H9 (cell line): ENCODE results near the gene PKD1. TPM values are rescaled to one million over a fixed set of nuclear protein-coding genes. Genes with fewer than 3 reads are reported as not detected.
A peak's percentile ranks its signal among the peaks of the same experiment; 100 is the strongest.
"Not testable (repeated sequence)": the region's sequence is repeated elsewhere in the genome, so short reads cannot be mapped to it uniquely, and the experiment has no call there.

ENCODE experiments used
- DNase-seq: peaks from one replicate; pipeline ENCODE4 v3.0.0-alpha.2; 2017
- H2AFZ ChIP-seq: one replicate; pipeline ENCODE4 v1.6.1; 2013; ENCODE audit warnings: mild to moderate bottlenecking, low read length, control low read depth, moderate library complexity
- H2AK5ac ChIP-seq: 2 replicates; pipeline ENCODE4 v1.6.1; 2013; ENCODE audit warnings: low read length, control low read depth, mixed read lengths; ENCODE audit not compliant: insufficient read length
- H2BK120ac ChIP-seq: one replicate; pipeline ENCODE4 v1.6.1; 2013; ENCODE audit warnings: low read depth, mild to moderate bottlenecking, low read length, control low read depth, inconsistent platforms; ENCODE audit not compliant: poor library complexity, severe bottlenecking
- H2BK12ac ChIP-seq: 2 replicates; pipeline ENCODE4 v1.6.1; 2013; ENCODE audit warnings: low read length, control low read depth, mixed read lengths, low read depth; ENCODE audit not compliant: insufficient read length
- H2BK15ac ChIP-seq: 2 replicates; pipeline ENCODE4 v1.6.1; 2013; ENCODE audit warnings: low read depth, low read length, control low read depth
- H2BK20ac ChIP-seq: one replicate; pipeline ENCODE4 v1.6.1; 2013; ENCODE audit warnings: low read depth, mild to moderate bottlenecking, low read length, control low read depth, inconsistent platforms; ENCODE audit not compliant: poor library complexity, severe bottlenecking
- H2BK5ac ChIP-seq: 2 replicates; pipeline ENCODE4 v1.6.1; 2013; ENCODE audit warnings: low read length, control low read depth, mixed read lengths; ENCODE audit not compliant: insufficient read length
- H3K14ac ChIP-seq: 2 replicates; pipeline ENCODE4 v1.6.1; 2013; ENCODE audit warnings: low read length, control low read depth; ENCODE audit not compliant: insufficient read depth
- H3K18ac ChIP-seq: 2 replicates; pipeline ENCODE4 v1.6.1; 2013; ENCODE audit warnings: low read depth, mild to moderate bottlenecking, mixed read lengths, low read length, control low read depth; ENCODE audit not compliant: insufficient read length
- H3K23ac ChIP-seq: 2 replicates; pipeline ENCODE4 v1.6.1; 2013; ENCODE audit warnings: low read length, control low read depth, mixed read lengths, low read depth; ENCODE audit not compliant: insufficient read length
- H3K23me2 ChIP-seq: 2 replicates; pipeline ENCODE4 v1.6.1; 2013; ENCODE audit warnings: low read depth, mild to moderate bottlenecking, mixed read lengths, low read length, control low read depth; ENCODE audit not compliant: insufficient read length, poor library complexity, severe bottlenecking
- H3K27ac ChIP-seq: 2 replicates; pipeline ENCODE4 v1.5.1; 2013; ENCODE audit warnings: low read length, control low read depth, mixed read lengths, low read depth; ENCODE audit not compliant: insufficient read length
- H3K27me3 ChIP-seq: 2 replicates; pipeline ENCODE4 v1.6.1; 2013; ENCODE audit warnings: low read length, control low read depth, inconsistent platforms; ENCODE audit not compliant: insufficient read depth
- H3K4ac ChIP-seq: 2 replicates; pipeline ENCODE4 v1.6.1; 2013; ENCODE audit warnings: low read depth, mild to moderate bottlenecking, control low read depth, inconsistent platforms, low read length, moderate library complexity
- H3K4me1 ChIP-seq: 2 replicates; pipeline ENCODE4 v1.6.1; 2013; ENCODE audit warnings: low read length, control low read depth, inconsistent platforms; ENCODE audit not compliant: insufficient read depth
- H3K4me2 ChIP-seq: 2 replicates; pipeline ENCODE4 v1.6.1; 2013; ENCODE audit warnings: low read length, control low read depth, mixed read lengths; ENCODE audit not compliant: insufficient read length, insufficient read depth
- H3K56ac ChIP-seq: 2 replicates; pipeline ENCODE4 v1.6.1; 2013; ENCODE audit warnings: low read depth, mild to moderate bottlenecking, mixed read lengths, low read length, control low read depth; ENCODE audit not compliant: insufficient read length
- H3K79me1 ChIP-seq: 2 replicates; pipeline ENCODE4 v1.6.1; 2013; ENCODE audit warnings: low read depth, mild to moderate bottlenecking, moderate library complexity, low read length, control low read depth, inconsistent platforms; ENCODE audit not compliant: insufficient read depth, poor library complexity, severe bottlenecking
- H3K79me2 ChIP-seq: 2 replicates; pipeline ENCODE4 v1.6.1; 2013; ENCODE audit warnings: low read length, control low read depth, inconsistent platforms; ENCODE audit not compliant: insufficient read depth
- H3K9ac ChIP-seq: 2 replicates; pipeline ENCODE4 v1.6.1; 2013; ENCODE audit warnings: low read length, control low read depth, mixed read lengths; ENCODE audit not compliant: insufficient read length; ENCODE audit errors: extremely low read depth
- H3K9me3 ChIP-seq: one replicate; pipeline ENCODE4 v1.6.1; 2013; ENCODE audit warnings: low read depth, low read length, inconsistent platforms; ENCODE audit not compliant: control insufficient read depth
- H3T11ph ChIP-seq: one replicate; pipeline ENCODE4 v1.6.1; 2013; ENCODE audit warnings: mild to moderate bottlenecking, low read length, control low read depth, inconsistent platforms
- H4K20me1 ChIP-seq: one replicate; pipeline ENCODE4 v1.6.1; 2013; ENCODE audit not compliant: control insufficient read depth, insufficient read length, insufficient read depth
- H4K5ac ChIP-seq: 2 replicates; pipeline ENCODE4 v1.6.1; 2013; ENCODE audit warnings: low read depth, mild to moderate bottlenecking, mixed read lengths, low read length, control low read depth; ENCODE audit not compliant: insufficient read length
- H4K8ac ChIP-seq: replicated peaks from 2 replicates; pipeline ENCODE4 v1.6.1; 2013; ENCODE audit warnings: low read length, control low read depth, mixed read lengths, low read depth; ENCODE audit not compliant: insufficient read length
- H4K91ac ChIP-seq: 2 replicates; pipeline ENCODE4 v1.6.1; 2013; ENCODE audit warnings: low read depth, mild to moderate bottlenecking, moderate library complexity, mixed read lengths, low read length, control low read depth; ENCODE audit not compliant: insufficient read length
- H3K27ac Mint-ChIP-seq, 3 experiments: 2 replicates in 2 of 3; 3 replicates in 1 of 3; pipeline ENCODE4 v1.8.0; 2020 to 2021; ENCODE audit warnings: mixed read lengths in 3 of 3, mild to moderate bottlenecking in 1 of 3, moderate library complexity in 1 of 3
- H3K27me3 Mint-ChIP-seq: 2 replicates; pipeline ENCODE4 v1.8.0; 2021; ENCODE audit warnings: low read depth, mild to moderate bottlenecking, moderate library complexity, mixed read lengths
- H3K36me3 Mint-ChIP-seq, 3 experiments: 2 replicates in 2 of 3; 3 replicates in 1 of 3; pipeline ENCODE4 v1.8.0; 2020 to 2021; ENCODE audit warnings: low read depth in 3 of 3, mixed read lengths in 3 of 3; ENCODE audit not compliant: insufficient read depth in 1 of 3
- H3K4me1 Mint-ChIP-seq, 2 experiments: 2 replicates each; pipeline ENCODE4 v1.8.0; 2020; ENCODE audit warnings: mixed read lengths in 2 of 2
- H3K4me3 Mint-ChIP-seq, 2 experiments: 2 replicates in 1 of 2; 3 replicates in 1 of 2; pipeline ENCODE4 v1.8.0; 2020 to 2021; ENCODE audit warnings: mild to moderate bottlenecking in 2 of 2, mixed read lengths in 2 of 2, moderate library complexity in 1 of 2
- H3K9me3 Mint-ChIP-seq, 2 experiments: 2 replicates in 1 of 2; 3 replicates in 1 of 2; pipeline ENCODE4 v1.8.0; 2020; ENCODE audit warnings: mild to moderate bottlenecking in 2 of 2, mixed read lengths in 2 of 2, moderate library complexity in 1 of 2
- WGBS: extraction: QIAGEN DNeasy Blood & Tissue Kit; methylation state at CpG from one replicate; pipeline ENCODE4 v1.1.7; 2013; ENCODE audit warnings: missing lambda C conversion rate, low lambda C conversion rate, mixed read lengths; ENCODE audit not compliant: insufficient read length; ENCODE audit errors: extremely low coverage; 5-methylcytosine and 5-hydroxymethylcytosine counted together
- total RNA-seq: library from RNA; stranded (reverse); gene quantifications from 2 replicates; pipeline ENCODE4 v1.2.1, GENCODE V29; 2021

Gene PKD1
- total RNA-seq, 1 experiment from 2014 or later = 88.0 TPM

DNA sequence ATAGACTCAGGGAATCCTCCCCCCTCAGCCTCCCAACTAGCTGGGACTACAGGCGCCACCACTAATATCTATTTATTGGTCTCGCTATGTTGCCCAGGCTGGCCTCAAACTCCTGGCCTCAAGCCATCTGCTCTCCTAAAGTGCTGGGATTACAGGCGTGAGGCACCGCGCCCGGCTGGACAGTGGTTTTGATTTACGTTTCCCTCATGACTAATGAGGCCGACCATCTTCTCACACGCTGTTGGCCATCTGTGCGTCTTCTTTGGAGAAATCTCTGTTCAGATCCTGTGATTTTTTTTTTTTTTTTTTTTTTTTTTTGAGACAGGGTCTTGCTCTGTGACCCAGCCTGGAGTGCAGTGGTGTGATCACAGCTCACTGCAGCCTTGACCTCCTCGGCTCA lies 6.4 kb downstream of the PKD1 start:
- H3K36me3 Mint-ChIP-seq, H3K27me3 Mint-ChIP-seq, H3K27ac Mint-ChIP-seq, H3T11ph ChIP-seq, H3K23me2 ChIP-seq, H2BK5ac ChIP-seq, DNase-seq, H3K27me3 ChIP-seq, H4K8ac ChIP-seq, H3K79me2 ChIP-seq, H2BK120ac ChIP-seq, H3K4me1 ChIP-seq, H2BK15ac ChIP-seq, H3K79me1 ChIP-seq, H3K23ac ChIP-seq, H4K5ac ChIP-seq, H4K91ac ChIP-seq, H3K56ac ChIP-seq, H3K4ac ChIP-seq, H3K9me3 Mint-ChIP-seq, H4K20me1 ChIP-seq, H3K4me3 Mint-ChIP-seq, H2AK5ac ChIP-seq, H3K9ac ChIP-seq, H3K18ac ChIP-seq, H2BK20ac ChIP-seq, H2BK12ac ChIP-seq, H3K27ac ChIP-seq, H3K9me3 ChIP-seq, H3K4me2 ChIP-seq, H3K14ac ChIP-seq, H2AFZ ChIP-seq: not testable (repeated sequence)
- no CpG with 5 or more reads among the region's 11 CpGs for WGBS
- H3K4me1 Mint-ChIP-seq = peaks cover 20 to 25% of the 10 kb centered on the region in 2 experiments

DNA sequence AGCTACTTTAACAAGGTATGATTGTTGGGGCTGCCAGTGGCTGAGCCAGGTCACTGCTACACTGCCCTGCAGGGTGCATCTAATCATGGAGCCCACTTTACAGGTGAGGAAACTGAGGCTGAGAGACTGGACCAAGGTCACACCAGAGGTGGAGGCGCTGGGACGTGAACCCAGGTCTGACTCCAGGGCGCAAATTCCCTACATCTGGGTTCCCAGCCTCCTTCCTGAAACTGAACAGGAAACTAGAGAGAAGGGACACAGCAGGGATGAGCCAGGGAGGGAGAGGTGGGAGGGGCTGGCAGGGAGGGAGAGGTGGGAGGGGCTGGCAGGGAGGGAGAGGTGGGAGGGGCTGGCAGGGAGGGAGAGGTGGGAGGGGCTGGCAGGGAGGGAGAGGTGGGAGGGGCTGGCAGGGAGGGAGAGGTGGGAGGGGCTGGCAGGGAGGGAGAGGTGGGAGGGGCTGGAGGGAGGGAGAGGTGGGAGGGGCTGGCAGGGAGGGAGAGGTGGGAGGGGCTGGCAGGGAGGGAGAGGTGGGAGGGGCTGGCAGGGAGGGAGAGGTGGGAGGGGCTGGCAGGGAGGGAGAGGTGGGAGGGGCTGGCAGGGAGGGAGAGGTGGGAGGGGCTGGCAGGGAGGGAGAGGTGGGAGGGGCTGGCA lies 7.9 kb downstream of the PKD1 start:
- H3K27ac ChIP-seq, H3K27me3 Mint-ChIP-seq, H3K79me2 ChIP-seq, H2BK15ac ChIP-seq, H3K23me2 ChIP-seq, H2BK5ac ChIP-seq, H3K36me3 Mint-ChIP-seq, H3K9me3 Mint-ChIP-seq, H4K5ac ChIP-seq, H3K4me3 Mint-ChIP-seq, H3K27me3 ChIP-seq, H2BK20ac ChIP-seq, H4K20me1 ChIP-seq, H3T11ph ChIP-seq, H2AFZ ChIP-seq, H3K23ac ChIP-seq, DNase-seq, H3K4me2 ChIP-seq, H2BK12ac ChIP-seq, H3K18ac ChIP-seq, H3K4ac ChIP-seq, H3K9me3 ChIP-seq, H3K56ac ChIP-seq, H4K91ac ChIP-seq, H2BK120ac ChIP-seq, H3K4me1 ChIP-seq, H2AK5ac ChIP-seq, H4K8ac ChIP-seq, H3K79me1 ChIP-seq, H3K9ac ChIP-seq, H3K14ac ChIP-seq: not testable (repeated sequence)
- WGBS = no CpG with 5 or more reads among the region's 3 CpGs
- peaks cover 20 to 25% of the 10 kb centered on the region in 2 experiments for H3K4me1 Mint-ChIP-seq
- H3K27ac Mint-ChIP-seq = peak overlapping the region in 1 of 3 experiments; percentile 90; a peak in 2 of 7 replicates
